Astrocyte of the cerebellum (primary cell): ENCODE measurements around the gene PPP4C.

Source experiments
- DNase-seq: peaks from one replicate; pipeline ENCODE4 v3.0.0-alpha.2; 2011; ENCODE audit warnings: low read depth
- H3K4me3 ChIP-seq: 2 replicates; pipeline ENCODE4 v1.5.1; 2011; ENCODE audit warnings: mild to moderate bottlenecking, low read depth, low read length, moderate library complexity
- in situ Hi-C: cut with HindIII; loops from 2 replicates; pipeline ENCODE4 v1.10.0; 2017; ENCODE audit warnings: low sequenced_read_pairs
- TF ChIP-seq, protein P1 (sequence below): IDR thresholded peaks from 2 replicates; pipeline ENCODE4 v1.5.1; 2012; ENCODE audit warnings: low read length, low read depth, moderate library complexity, mild to moderate bottlenecking; ENCODE audit errors: missing control alignments

The PPP4C gene

DNA sequence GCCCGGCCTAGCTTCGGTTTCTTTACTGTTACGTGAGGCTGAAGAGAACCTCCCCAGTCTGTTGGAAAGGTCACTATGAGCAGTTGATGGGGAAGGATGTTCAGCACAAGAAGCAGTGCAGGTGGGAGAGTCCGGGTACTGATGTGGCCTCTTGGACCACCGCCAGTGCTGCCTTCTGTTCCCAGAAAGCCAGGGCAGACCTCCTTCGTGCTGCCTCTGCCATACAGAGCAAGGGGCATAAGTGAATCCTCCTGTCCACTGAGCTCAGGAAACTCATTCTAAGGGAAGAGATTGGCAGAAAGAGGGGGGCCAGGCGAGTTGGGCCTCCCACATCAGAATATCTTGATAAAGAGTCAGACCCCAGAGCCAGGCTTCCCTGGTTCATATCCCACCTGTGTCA lies 3.7 kb downstream of the PPP4C start:
- H3K4me3 ChIP-seq = no peak overlapping the region
- in situ Hi-C loops = loop anchor here (5.0 to 10.0 kb wide), 2 partner anchors 38 to 315 kb away; partner anchors contain the start of gene ZNF48
- TF ChIP-seq, protein P1, sequence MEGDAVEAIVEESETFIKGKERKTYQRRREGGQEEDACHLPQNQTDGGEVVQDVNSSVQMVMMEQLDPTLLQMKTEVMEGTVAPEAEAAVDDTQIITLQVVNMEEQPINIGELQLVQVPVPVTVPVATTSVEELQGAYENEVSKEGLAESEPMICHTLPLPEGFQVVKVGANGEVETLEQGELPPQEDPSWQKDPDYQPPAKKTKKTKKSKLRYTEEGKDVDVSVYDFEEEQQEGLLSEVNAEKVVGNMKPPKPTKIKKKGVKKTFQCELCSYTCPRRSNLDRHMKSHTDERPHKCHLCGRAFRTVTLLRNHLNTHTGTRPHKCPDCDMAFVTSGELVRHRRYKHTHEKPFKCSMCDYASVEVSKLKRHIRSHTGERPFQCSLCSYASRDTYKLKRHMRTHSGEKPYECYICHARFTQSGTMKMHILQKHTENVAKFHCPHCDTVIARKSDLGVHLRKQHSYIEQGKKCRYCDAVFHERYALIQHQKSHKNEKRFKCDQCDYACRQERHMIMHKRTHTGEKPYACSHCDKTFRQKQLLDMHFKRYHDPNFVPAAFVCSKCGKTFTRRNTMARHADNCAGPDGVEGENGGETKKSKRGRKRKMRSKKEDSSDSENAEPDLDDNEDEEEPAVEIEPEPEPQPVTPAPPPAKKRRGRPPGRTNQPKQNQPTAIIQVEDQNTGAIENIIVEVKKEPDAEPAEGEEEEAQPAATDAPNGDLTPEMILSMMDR = no peak
- DNase-seq = no peak

DNA sequence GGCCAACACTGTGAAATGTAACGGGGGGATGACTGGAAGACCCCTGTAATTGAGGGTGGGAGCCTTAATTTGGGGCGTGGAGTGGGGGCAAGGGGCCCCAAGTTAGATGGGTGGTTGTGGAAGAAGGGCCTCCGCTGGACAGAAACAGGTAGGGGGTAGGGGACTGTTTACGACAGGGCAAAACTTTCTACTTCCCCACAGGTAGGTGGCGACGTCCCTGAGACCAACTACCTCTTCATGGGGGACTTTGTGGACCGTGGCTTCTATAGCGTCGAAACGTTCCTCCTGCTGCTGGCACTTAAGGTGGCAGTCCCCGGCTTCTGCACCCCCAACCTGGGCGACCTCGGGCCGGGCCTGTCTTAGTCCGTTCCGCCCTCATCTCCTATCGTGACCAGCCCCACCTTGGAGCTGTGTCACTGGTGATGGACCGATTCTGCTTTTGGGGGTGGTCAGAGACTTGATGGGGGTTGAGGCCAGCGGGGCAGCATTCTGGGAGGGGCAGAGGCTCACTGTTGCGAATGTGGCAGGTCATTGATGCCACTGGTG lies 6.8 kb downstream of the PPP4C start:
- no peak for DNase-seq
- TF ChIP-seq, protein P1 = peak; percentile 26
- in situ Hi-C loops = no loop called here
- H3K4me3 ChIP-seq = no peak overlapping the region

DNA sequence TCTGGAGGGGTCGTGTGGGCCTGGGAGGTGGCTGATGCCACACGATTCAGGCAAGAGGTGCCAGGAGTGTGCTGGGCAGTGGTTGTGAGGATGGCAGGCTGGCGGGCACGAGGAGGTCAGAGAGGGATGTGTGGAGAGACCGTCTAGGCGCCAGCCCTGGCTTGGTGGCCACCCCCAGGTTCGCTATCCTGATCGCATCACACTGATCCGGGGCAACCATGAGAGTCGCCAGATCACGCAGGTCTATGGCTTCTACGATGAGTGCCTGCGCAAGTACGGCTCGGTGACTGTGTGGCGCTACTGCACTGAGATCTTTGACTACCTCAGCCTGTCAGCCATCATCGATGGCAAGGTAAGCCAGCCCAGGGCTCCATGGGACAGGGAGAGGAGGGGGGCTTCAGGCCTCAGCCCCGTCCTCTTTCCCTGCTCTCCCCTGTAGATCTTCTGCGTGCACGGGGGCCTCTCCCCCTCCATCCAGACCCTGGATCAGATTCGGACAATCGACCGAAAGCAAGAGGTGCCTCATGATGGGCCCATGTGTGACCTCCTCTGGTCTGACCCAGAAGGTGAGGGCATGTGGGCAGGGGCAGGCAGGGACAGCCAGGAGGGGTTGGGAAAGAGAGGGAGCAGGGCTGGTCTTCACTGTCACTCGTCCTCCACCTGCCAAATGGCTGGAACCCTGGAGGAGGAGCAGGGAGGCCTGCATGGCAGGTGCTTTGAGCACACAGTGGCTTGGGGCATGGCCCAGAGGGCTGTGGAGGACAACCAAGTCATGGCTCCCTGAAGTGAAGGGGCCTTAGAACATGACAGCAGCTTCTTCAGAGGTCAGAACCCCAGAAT lies 7.6 kb downstream of the PPP4C start:
- TF ChIP-seq, protein P1 = no peak
- no peak overlapping the region for H3K4me3 ChIP-seq
- no peak for DNase-seq
- in situ Hi-C loops = no loop called here

DNA sequence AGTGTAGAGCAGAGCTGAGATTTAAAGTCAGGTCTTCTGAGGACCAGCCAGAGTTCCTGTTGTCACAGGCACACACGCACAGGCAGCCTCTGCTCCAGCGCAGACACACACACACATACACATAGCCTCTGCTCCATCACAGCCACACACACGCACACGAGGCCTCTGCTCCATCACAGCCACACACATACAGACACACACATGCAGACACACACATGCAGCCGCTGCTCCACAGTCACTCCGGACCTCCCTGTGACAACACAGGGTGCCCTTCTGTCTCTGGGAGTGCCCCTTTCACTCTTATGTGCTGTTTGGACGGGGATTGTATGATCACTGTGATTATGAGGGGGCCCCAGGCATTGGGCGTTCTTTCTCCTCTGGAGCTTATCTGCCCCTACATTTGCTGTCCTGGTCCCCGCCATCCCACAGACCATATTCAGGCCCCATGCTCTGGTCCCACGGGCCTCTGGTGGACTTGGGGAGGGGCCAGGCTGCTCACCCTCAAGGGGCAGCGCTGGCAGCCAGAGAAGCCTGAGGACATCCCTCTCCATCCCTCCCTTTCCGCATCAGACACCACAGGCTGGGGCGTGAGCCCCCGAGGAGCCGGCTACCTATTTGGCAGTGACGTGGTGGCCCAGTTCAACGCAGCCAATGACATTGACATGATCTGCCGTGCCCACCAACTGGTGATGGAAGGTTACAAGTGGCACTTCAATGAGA lies 8.5 kb downstream of the PPP4C start:
- in situ Hi-C loops = no loop called here
- DNase-seq = no peak
- H3K4me3 ChIP-seq = no peak overlapping the region
- TF ChIP-seq, protein P1 = no peak

DNA sequence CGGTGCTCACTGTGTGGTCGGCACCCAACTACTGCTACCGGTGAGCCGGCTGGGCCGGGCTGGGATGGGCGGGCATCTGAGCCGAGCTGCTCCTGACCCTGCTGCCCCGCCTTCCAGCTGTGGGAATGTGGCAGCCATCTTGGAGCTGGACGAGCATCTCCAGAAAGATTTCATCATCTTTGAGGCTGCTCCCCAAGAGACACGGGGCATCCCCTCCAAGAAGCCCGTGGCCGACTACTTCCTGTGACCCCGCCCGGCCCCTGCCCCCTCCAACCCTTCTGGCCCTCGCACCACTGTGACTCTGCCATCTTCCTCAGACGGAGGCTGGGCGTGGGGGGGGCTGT lies 9.0 kb downstream of the PPP4C start:
- no peak overlapping the region for H3K4me3 ChIP-seq
- DNase-seq = no peak
- in situ Hi-C loops = no loop called here
- TF ChIP-seq, protein P1 = no peak

DNA sequence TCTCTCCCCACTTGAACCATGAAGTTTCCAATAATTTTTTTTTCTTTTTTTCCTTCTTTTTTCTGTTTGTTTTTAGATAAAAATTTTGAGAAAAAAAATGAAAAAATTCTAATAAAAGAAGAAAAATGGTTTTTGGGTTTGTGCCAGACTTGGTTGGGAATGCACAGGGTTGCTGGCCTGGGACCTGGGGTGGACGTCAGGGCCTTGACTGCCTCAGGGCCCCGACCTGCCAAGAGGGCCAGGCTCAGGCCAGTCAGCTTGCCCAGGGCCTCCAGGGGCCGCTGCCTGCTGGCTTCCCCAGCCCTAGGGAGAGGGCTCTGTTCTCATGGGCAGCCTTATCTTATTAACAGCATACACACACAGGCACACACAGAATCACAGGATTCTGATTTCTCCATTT lies 9.5 kb downstream of the PPP4C start:
- DNase-seq = no peak
- no peak overlapping the region for H3K4me3 ChIP-seq
- TF ChIP-seq, protein P1 = no peak
- in situ Hi-C loops = no loop called here
